HepG2 (cell line): Measurements from ENCODE around the gene SEH1L. TPM values are rescaled to one million over a fixed set of nuclear protein-coding genes. Genes with fewer than 3 reads are reported as not detected.
A peak's percentile ranks its signal among the peaks of the same experiment; 100 is the strongest.

Experiments used
- DMAP1 ChIP-seq: IDR thresholded peaks from 2 replicates; pipeline ENCODE4 v1.6.1; 2016
- DMTF1 ChIP-seq: sonication (generic); formaldehyde crosslinking; IDR thresholded peaks from 2 replicates; pipeline ENCODE4 v1.4.0; 2020; ENCODE audit warnings: mild to moderate bottlenecking, missing genetic modification reagents
- FOSL1 ChIP-seq: sonication (generic); formaldehyde crosslinking; IDR thresholded peaks from 2 replicates; pipeline ENCODE4 v1.9.0; 2021; ENCODE audit warnings: missing genetic modification reagents, borderline replicate concordance
- GATA4 ChIP-seq: sonication (generic); IDR thresholded peaks from 2 replicates; pipeline ENCODE4 v1.6.1; 2016; ENCODE audit warnings: antibody characterized with exemption, low read depth, borderline replicate concordance
- JUNB ChIP-seq: sonication (generic); formaldehyde crosslinking; IDR thresholded peaks from 2 replicates; pipeline ENCODE4 v1.8.0; 2022; ENCODE audit warnings: missing genetic modification reagents, mild to moderate bottlenecking, borderline replicate concordance
- PAWR ChIP-seq: sonication (generic); formaldehyde crosslinking; IDR thresholded peaks from 2 replicates; pipeline ENCODE4 v1.4.0; 2020; ENCODE audit warnings: missing genetic modification reagents, mild to moderate bottlenecking, borderline replicate concordance
- PRDM15 ChIP-seq: sonication (generic); formaldehyde crosslinking; IDR thresholded peaks from 2 replicates; pipeline ENCODE4 v1.4.0; 2020; ENCODE audit warnings: missing genetic modification reagents
- RXRA ChIP-seq: sonication (generic); formaldehyde crosslinking; IDR thresholded peaks from 2 replicates; pipeline ENCODE4 v1.5.1; 2020; ENCODE audit warnings: missing genetic modification reagents
- UBTF ChIP-seq: sonication (generic); formaldehyde crosslinking; IDR thresholded peaks from 2 replicates; pipeline ENCODE4 v1.4.0; 2020; ENCODE audit warnings: mild to moderate bottlenecking, missing genetic modification reagents
- ZNF691 ChIP-seq: sonication (generic); formaldehyde crosslinking; IDR thresholded peaks from 2 replicates; pipeline ENCODE4 v1.4.0; 2020; ENCODE audit warnings: missing genetic modification reagents, low read depth, mild to moderate bottlenecking, borderline replicate concordance
- polyA plus RNA-seq, 8 experiments: library from polyadenylated mRNA; depleted of rRNA in 3 of 8; stranded (reverse) in 7 of 8; unstranded in 1 of 8; fragments of >200 nt; fragmentation: Illumina TruSeq in 4 of 8; extraction: Trizol in 4 of 8; gene quantifications; 2 replicates each; pipeline versions ENCODE4 v1.2.1 to v1.2.3, GENCODE V29; 2011 to 2016; ENCODE audit warnings: low read depth in 4 of 8, missing spikeins in 1 of 8, mixed read lengths in 1 of 8; ENCODE audit not compliant: insufficient read depth in 1 of 8
- total RNA-seq, 5 experiments: library from RNA; depleted of rRNA; stranded (reverse); fragments of >200 nt; fragmentation: Illumina TruSeq; extraction: Trizol; gene quantifications; 2 replicates each; pipeline ENCODE4 v1.2.3, GENCODE V29; 2016; ENCODE audit warnings: low read depth in 1 of 5
- TF ChIP-seq, protein P1 (sequence below): sonication (generic); formaldehyde crosslinking; IDR thresholded peaks from 2 replicates; pipeline ENCODE4 v1.5.0; 2020; ENCODE audit warnings: missing genetic modification reagents, mild to moderate bottlenecking, borderline replicate concordance
- TF ChIP-seq, protein P2 (sequence below), 2 experiments: fragments of 450-650 bp in 1 of 2; sonication (generic) in 1 of 2; formaldehyde crosslinking; IDR thresholded peaks; 2 replicates each; pipeline versions ENCODE4 v1.5.0 to v1.8.0; 2020 to 2022; ENCODE audit warnings: mild to moderate bottlenecking in 1 of 2, missing genetic modification reagents in 1 of 2

SEH1L gene
- total and polyA plus RNA-seq, 2 of the 13 experiments (the other 11 are each of a cell fraction or from before 2014, with no cell fraction given): 59.6 to 63.5 TPM

DNA sequence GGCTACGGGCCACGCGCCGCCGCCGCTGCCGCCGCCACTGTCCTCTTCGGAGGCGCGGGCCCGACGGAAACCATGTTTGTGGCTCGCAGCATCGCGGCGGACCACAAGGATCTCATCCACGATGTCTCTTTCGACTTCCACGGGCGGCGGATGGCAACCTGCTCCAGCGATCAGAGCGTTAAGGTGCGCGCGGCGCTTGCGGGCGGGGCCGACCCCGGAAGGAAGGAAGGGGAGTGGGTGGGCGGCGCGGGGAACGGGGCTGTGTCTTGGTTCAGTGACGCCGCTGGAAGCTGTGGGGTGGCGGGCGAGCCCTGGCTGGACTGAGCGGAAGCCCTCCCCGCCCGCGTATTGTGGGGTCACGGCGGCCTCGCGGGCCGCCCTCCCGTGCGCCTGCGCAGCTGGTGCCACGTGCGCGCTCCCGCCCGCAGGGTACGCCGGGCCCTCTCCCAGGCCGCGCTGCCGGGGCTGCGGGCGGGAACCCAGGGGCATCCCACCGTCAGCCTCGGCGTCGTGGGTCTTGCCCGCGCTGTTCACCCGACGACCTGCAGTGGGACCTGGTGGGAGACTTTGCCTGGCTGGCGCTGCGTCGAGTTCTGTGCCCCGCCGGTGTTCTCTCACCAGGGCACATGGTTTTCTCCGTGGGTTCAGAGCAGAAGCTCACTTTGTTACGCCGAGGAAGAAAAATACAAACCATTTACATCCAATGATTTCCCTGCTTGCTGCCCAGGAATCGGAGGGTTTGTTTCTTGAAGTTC lies 416 bp downstream of the SEH1L start (continued):
- TF ChIP-seq PRDM15 (CRISPR knock-in tag) (peak; percentile 61; the same call in 1 of the 2 replicates), UBTF (CRISPR knock-in tag) (peak; percentile 63; the same call in 1 of the 2 replicates), DMTF1 (CRISPR knock-in tag) (no peak), RXRA (CRISPR knock-in tag) (peak; percentile 81), PAWR (CRISPR knock-in tag) (no peak; the same call in none of the 2 replicates), FOSL1 (CRISPR knock-in tag) (peak; percentile 22; the same call in 1 of the 2 replicates), ZNF691 (CRISPR knock-in tag) (no peak; the same call in 1 of the 2 replicates), JUNB (CRISPR knock-in tag) (peak; percentile 68; the same call in 1 of the 2 replicates), GATA4 (peak; percentile 27; the same call in 1 of the 2 replicates), DMAP1 (CRISPR knock-in tag) (peak; percentile 95)
- TF ChIP-seq, protein P1, sequence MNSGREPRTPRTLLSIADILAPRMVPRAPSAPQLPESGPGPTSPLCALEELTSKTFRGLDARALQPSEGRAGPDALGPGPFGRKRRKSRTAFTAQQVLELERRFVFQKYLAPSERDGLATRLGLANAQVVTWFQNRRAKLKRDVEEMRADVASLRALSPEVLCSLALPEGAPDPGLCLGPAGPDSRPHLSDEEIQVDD: peak; percentile 91; the same call in 1 of the 2 replicates
- TF ChIP-seq, protein P2, sequence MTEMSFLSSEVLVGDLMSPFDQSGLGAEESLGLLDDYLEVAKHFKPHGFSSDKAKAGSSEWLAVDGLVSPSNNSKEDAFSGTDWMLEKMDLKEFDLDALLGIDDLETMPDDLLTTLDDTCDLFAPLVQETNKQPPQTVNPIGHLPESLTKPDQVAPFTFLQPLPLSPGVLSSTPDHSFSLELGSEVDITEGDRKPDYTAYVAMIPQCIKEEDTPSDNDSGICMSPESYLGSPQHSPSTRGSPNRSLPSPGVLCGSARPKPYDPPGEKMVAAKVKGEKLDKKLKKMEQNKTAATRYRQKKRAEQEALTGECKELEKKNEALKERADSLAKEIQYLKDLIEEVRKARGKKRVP (CRISPR knock-in tag; IDR thresholded peaks at IDR 0.05): peak in 1 of 2 experiments; percentile 53; a peak in 1 of 4 replicates
